HG02840 (cell line): ENCODE results near the gene SCTR.

Experiments
- ATAC-seq: cut with Tn5 transposase; IDR thresholded peaks from one replicate; pipeline ENCODE4 v1.9.1; 2021; ENCODE audit warnings: mild to moderate bottlenecking, moderate library complexity, moderate number of reproducible peaks; ENCODE audit not compliant: unreplicated experiment, low FRiP score

SCTR gene

DNA sequence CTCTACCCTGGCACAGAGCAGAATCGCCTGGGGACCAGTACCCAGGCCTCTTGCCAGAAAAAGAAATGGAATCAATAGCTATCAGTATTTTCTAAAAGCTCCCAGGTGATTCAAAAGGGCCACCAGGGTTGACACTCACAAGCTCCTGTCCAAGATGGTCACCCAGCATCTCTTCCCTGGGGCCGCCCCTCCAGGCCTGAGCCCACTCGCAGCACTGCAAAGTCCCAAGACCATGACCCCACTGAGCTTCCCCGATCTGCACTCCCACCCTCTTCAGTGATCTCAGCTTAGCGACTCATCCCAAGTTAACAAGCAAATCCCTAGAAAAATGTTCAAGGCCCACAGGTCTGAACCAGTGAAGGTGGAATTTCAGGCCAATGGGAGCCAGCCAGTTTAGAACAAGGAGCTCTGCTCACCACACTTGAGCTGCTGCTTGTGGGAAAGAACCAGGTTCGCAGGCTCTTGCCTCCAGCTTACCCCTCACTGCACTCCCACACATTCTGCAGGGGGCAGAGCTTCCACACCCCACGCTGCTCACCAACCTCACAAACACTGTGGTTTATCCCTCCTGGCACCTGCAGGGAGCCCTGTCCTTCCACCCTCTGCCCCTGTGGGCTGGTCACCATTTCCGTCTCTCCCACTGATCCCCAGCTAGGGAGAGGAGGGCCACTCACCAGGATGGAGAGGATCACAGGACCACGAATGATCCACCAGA lies 72.8 kb downstream of the SCTR start:
- ATAC-seq = no peak

DNA sequence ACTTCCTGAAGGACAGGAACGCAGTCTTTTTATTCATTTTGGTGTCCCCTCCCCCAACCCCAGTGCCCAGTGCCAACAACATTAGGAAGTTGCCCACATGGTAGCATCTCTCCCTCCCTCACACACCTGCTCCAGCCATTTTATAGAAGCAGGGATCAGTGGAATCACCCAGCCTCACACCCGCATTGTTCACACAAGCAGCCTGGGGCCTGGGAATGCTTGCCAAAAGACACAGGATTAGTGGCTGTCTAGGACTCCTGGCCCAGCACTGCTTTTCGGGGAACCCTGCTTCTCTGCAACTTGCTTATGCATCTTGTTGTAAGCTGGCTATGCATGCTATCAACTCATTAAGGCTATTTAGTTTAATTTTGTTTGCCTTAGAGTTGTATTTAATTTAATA lies 74.8 kb downstream of the SCTR start:
- ATAC-seq = no peak

DNA sequence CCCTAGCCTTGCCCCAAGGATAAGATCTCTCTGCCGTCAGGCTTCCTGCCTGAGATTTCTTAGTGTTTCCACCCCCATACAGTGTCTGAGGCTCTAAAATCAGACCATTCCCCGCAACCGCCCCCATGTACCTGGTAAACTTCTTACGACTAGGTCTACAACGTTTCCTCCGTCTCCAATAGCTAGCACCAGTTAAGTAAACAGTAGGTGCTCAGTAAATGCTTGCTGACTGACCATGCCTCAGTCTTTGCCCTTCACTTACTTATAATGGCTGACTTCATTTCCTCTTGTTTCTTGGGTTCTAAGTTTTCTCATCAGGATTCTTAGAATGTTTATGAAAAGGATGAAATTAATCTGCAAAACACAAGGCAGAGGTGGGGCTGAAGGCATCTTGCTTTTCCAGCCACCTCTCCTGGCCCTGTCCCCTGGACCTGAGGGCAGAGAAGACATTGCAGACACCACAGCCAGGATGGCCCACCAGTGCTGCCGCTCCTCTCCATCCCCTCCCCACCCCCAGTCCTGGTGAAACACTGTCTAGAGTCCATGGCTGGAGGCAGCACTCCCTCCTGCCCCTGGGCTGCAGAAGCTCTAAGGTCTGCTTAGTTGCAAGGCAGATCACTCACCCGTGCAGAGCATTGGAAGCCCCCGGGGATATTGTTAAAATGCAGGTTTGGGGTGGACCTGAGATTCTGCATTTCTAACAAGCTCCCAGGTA lies 75.7 kb downstream of the SCTR start:
- ATAC-seq = no peak

DNA sequence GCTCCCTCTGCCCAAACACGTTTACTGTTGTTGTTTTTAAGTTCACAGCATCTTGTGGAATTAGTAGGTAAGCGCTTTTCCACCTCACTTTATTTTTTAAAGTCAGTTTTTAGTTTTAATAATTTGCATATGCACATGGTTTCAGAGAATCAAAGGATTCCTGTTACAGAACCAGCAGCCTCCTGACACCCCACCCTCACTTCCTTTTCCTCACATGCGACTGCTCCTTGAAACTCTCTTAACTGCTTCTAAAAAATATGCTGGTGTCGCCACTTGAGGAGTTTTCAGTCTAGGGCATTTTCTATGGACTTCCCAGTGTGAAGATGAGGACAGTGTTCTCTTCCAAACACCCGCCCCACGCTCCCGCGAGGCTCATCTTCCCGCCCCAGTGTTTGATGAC lies 78.2 kb downstream of the SCTR start:
- ATAC-seq = no peak

DNA sequence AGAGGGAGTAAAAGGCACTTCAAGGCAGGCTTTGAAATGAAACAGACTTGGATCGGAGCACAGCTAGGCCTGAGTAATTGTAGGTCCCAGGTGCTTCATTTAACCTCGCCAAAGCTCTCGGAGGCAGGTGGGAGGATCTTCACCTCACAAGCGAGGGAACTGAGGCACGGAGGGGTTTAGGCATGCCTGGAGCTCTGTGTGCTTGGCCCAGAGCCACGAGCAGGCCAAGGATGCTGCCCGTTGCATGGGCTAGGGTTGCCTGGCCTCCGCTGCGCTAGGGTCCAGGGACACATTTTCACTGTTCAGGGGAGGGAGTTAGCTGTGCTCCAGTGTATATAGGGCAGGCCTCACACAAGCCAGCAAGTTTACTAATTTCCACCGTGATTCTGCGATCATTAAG lies 81.4 kb downstream of the SCTR start:
- ATAC-seq = no peak

DNA sequence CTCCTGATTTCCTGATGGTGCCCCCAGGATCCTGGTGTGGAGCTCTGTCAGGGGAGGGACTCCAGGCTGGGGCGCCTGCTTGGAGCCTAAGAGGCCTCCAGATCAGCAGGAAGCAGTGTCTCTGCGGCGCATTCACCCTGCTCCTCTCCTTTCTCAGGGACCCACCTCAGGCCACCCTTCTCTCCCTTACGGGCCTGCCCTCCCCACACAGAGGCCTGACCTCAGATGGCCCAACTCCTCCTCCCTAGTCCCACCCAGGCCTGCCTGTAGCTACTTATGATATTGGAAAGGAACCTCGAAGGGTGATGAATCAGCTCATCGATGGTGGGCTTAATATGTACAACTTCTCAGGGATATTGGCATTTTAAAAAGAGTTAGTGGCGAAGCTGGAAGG lies 82.1 kb downstream of the SCTR start:
- no peak for ATAC-seq

DNA sequence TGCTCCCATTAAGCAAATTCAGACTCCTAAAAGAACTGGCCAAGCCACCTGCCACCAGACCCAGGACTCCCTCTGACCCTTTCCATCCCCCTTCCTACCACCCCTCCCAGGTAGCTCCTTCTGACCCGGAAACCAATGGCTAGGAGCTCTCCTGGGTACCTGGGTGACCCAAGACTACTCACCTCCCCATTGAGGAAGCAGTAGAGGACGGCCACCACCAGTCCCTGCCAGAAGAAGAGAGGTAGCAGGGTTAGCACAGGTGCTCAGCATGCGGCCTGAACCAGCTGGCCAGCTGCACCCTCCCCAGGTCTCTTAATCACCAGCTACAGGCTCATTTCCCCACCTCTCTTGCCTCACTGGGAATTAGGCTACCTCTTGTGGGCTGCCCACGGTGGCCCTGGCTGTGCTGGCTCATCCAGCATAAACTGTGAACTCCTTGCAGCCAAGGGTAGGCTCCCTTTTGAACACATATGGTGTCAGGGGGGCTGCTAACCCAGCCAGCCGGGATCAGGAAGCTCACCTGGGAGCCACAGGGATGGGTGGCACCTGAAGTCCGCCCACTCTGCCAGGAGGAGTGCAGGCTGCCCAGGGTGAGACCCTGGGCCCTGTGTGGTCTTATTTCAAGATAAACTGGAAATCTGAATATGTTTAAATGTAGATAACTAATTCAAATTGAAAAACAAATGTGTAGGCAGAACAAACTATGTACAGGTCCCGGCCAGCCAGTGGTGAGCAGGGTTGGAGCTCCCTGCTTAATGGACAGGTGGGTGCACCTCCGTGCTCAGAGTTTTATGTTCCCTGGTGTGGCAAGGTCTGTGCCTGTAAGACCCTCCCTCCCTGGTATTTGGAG lies 82.7 kb downstream of the SCTR start:
- ATAC-seq = no peak

DNA sequence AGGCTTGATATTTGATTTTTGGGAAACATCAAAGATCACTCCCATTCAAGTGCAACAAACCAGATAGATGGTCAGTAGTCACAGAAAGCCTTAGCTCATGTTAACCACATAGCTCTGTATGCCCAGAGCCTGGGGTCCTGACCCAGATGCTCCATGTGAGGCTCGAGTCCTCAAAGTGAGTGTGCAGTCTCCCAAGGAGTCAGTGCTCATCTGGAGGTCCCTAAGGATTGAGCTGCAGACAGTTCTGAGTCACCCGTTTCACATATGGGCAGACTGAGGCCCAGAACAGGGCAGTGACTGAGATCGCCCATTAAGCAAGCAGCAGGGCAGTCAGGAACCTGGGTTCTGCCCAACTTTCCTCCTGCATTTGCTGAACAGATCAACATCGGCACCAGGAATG lies 83.4 kb downstream of the SCTR start:
- no peak for ATAC-seq

DNA sequence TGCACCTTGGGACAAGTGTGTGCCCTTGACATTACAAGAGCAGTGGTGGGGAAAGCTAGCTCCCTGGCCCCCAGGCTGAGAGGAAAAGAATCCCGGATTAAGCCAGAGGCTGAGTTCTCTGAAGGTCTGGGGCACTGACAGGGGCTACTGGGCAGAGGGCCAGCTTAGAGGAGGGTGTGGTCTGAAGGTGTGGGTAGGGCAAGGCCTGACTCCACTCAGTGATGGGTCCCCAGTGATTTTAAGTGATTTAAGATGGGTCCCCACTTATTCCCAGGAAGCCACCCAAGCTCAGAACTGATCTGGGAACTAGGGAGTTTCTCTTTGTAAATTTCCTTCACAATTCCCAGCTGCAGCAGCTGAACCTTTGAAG lies 83.8 kb downstream of the SCTR start:
- no peak for ATAC-seq

DNA sequence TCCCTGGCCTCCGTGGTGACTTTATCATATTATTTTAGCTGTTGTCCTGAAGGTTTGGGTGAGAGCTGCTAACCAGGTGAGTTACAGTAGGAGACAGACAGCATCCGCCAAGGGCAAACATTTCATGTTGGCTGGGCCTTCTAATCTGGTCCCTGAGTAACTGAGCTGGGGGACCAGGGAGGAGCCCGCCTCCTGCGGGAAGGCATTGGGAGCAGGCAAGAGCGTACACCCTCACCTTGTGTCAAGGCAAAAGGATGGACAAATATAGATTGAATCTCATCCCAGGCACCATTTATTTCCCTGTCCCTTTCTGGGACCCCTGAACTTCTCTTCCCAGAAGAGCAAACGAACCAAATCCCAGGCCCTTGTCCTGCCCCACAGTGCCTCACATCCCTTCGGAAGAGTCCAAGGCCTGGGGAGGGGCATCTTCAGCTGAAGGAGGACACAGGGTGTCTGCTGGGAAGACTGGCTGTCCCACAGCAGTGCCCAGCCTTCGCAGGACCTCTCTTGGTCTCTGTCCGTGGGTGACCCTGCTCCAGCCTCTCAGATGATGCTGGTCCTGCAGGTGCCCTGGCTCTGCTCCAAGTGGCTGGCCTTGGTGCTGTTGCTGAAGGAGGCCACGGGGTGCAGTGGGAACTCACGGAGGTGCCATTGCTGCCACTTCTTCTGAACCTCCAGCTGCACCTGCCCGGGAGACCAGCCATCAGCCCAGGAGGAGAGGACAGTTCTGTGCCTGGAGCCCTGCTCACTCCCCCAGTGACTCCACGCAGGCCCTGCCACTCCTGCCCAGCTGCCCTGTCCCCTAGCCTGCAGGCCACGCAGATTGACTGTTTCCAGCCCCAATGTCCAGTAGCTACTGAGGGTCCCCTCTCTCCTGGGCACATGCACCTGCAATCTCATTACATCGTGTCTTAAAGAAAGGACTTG lies 84.4 kb downstream of the SCTR start:
- ATAC-seq = no peak

DNA sequence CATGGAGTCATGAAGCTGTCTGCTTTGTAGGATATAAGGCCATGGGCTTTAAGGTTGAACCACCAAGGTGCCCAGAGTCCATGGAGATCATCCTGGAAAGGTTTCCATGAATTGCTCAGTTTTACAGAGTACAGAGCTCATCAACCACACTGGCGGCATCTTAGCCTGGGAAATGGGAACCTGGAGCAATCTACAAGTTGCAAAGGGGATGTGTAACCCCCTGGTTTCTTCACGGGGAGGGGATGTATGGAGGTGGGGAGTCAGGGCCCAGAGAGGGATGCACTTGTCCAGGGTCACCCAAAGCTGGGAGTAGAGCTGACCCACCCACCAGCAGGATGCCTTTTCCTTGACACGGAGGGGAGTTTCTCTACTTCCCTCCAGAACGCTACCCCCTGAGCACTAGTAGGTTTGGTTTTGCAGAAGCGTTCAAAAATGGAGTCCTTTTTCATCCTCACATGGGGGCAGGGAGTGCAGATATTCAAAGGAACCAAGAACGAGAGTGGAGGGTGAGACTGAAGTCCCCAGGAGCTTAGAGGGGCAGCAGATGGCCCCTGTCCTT lies 85.5 kb downstream of the SCTR start:
- ATAC-seq = no peak

DNA sequence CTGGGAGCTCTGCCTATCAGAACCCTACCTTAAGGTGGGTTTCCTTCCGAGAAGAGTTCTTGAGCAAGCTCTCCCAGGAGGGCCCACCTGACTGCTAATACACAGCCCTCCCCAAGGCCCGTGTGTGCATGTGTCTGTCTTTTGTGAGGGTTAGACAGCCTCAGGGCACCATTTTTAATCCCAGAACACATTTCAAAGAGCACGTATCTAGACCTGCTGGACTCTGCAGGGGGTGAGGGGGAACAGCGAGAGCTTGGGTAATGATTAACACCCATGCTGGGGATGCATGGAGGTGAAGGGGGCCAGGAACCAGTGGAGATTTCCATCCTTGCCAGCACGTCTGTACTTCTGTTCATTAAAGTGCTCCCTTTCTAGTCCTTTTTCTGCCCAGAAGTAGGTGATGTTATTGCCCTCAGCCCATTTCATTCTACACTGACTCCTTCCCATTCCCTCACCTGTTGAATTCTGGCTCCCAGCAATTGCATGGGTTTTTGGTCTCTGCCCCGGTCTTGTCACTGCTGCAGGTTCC lies 86.1 kb downstream of the SCTR start:
- ATAC-seq = no peak

DNA sequence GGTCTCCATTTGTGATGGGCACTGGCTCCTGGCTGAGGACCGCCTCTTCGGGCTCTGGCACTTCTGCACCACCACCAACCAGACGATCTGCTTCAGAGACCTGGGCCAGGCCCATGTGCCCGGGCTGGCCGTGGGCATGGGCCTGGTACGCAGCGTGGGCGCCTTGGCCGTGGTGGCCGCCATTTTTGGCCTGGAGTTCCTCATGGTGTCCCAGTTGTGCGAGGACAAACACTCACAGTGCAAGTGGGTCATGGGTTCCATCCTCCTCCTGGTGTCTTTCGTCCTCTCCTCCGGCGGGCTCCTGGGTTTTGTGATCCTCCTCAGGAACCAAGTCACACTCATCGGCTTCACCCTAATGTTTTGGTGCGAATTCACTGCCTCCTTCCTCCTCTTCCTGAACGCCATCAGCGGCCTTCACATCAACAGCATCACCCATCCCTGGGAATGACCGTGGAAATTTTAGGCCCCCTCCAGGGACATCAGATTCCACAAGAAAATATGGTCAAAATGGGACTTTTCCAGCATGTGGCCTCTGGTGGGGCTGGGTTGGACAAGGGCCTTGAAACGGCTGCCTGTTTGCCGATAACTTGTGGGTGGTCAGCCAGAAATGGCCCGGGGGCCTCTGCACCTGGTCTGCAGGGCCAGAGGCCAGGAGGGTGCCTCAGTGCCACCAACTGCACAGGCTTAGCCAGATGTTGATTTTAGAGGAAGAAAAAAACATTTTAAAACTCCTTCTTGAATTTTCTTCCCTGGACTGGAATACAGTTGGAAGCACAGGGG lies 87.1 kb downstream of the SCTR start:
- ATAC-seq = no peak

DNA sequence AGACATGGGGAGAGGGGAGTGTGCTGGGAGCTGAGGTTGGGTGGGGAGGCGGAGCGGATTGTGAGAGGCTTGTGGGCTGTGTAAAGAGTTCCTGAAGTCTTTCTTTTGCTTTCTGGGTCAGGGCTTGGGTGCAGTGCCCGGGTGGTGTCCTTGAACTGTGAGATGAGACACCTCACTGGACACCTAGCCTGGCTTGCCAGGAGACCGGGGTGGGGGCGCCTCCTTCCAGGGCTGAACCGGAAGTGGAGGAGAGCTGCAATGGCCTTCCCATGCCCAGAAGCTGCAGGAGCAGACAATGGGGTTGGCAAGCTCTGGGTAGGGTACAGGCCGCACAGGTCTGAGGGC lies 88.4 kb downstream of the SCTR start:
- no peak for ATAC-seq

DNA sequence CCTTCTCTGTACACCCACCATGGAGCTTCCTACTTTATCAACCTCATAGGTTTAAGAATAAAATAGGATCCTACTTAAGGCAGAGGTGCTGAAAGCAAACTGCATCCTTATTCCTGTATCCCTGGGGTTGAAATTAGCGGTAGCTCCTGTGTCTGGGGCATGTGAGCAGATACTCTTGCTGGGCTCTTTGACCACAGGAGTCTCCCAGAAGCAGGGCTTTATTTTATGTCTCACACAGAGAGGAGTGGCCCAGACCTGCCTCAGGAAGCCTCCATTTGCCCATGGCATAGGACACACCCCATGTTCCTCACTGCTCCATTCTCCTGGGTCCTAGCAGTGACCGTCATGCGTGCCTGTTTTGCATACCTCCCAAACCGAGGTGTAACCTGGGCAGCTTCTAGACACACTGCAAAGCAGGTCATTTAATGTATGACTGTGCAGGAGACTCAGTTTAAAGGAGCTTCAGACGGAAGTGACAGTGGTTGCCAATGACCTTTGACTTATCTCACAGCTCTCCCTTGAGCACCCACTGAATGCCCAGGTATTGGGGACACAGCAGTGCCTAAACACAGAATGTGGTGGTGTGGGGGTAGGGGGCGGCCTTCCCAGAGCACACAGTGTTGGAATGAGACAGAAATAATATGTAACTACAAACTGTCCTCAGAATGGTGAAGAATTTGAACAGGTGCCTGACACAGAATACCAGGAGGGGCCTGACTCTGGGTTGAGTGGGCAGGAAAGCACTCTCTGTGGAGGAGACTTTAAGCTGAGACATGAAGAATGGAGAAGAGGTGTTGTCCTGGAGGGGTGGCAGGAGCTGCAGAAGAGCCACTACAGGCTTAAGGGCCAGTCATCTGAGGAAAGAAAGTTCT lies 89.0 kb downstream of the SCTR start:
- no peak for ATAC-seq

DNA sequence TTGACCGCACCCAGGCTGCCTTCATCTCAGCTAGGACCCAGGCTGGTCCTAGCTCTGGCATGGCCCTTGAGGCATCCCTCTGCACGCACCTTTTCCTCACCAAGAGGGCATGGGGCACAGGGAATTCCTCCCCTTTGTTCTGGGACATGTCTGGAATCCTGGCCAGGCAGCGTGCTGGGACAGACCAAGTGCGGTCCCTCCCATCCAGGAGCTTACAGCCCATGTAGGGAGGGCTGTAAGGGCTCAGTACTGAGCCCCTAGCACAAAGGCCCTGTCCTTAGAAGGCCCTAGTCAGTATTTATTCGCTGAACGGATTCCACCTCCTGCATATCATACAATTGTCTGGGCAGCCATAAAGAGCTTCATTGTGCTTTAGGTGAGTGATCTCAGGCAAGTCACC lies 89.6 kb downstream of the SCTR start:
- ATAC-seq = no peak

DNA sequence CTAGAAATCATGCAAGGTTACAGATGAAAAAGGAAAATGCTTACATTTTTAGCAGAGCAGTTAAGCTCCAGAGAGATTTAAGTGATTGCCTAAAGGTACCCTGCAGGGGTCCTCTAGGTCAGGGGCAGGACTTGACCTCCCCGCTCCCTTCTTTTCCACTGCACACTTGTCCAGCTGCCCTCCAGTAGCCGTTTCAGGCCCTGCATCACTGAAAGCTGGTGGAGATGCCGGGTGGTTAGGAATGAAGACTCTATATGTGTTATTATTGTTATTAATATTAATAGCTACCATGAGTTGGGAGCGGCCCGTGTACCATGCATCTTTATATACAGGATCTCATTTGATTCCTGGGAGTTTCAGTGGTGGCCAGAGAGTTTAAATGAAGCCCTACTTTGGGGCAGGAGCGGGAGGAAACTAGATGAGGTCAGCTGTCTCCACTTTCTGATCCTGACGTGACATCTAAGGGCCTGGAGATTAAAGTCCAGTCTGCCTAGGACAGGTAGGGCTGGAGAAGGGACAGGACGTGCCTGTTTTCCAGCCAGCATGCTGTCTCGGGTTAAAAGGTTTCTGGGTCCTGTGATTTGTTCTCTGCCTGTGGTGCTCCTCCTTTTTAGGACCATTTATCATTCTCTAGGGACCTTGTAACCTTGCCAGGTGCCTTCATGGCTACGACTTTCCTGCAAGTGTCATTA lies 90.5 kb downstream of the SCTR start:
- ATAC-seq = no peak
